Measurements from ENCODE around the gene LHX8. TPM values are rescaled to one million over a fixed set of nuclear protein-coding genes. Genes with fewer than 3 reads are reported as not detected.

LHX8 gene
- total RNA-seq, 1 donor from 2014 or later, result not detected

- H3K27ac ChIP-seq, result no peak overlapping the region
- intact Hi-C loops (cut with DNase I), result no loop called here
- no peaks in the 10 kb centered on the region for H3K36me3 ChIP-seq
- H3K4me3 ChIP-seq, result no peak overlapping the region
- ATAC-seq, result no peak
- DNase-seq, result no peak
- H3K9me3 ChIP-seq, result no peaks in the 10 kb centered on the region
- no peaks in the 10 kb centered on the region for H3K27me3 ChIP-seq (ENCODE audit: low read depth)
- no peaks in the 10 kb centered on the region for H3K4me1 ChIP-seq
- TF ChIP-seq CTCF (IDR thresholded peaks at IDR 0.05), result no peak
Measured at GRCh38 chr1:75159154-75159553, 25.0 kb downstream of the LHX8 start.

- ATAC-seq, result no peak
- H3K4me3 ChIP-seq, result no peak overlapping the region
- H3K27me3 ChIP-seq (ENCODE audit: low read depth), result no peaks in the 10 kb centered on the region
- H3K9me3 ChIP-seq, result no peaks in the 10 kb centered on the region
- H3K36me3 ChIP-seq, result no peaks in the 10 kb centered on the region
- no peaks in the 10 kb centered on the region for H3K4me1 ChIP-seq
- no peak for DNase-seq
- no peak for TF ChIP-seq CTCF (IDR thresholded peaks at IDR 0.05)
- intact Hi-C loops (cut with DNase I), result no loop called here
- no peak overlapping the region for H3K27ac ChIP-seq
Measured at GRCh38 chr1:75165264-75165663, 31.1 kb downstream of the LHX8 start.

GRCh38 chr1:75166821-75167220, 32.6 kb downstream of the LHX8 start:
- ATAC-seq, result no peak
- H3K4me3 ChIP-seq, result no peak overlapping the region
- no peak for TF ChIP-seq CTCF (IDR thresholded peaks at IDR 0.05)
- no peaks in the 10 kb centered on the region for H3K36me3 ChIP-seq
- H3K27ac ChIP-seq, result no peak overlapping the region
- H3K4me1 ChIP-seq, result no peaks in the 10 kb centered on the region
- intact Hi-C loops (cut with DNase I), result no loop called here
- no peak for DNase-seq
- H3K9me3 ChIP-seq, result no peaks in the 10 kb centered on the region
- no peaks in the 10 kb centered on the region for H3K27me3 ChIP-seq (ENCODE audit: low read depth)

- H3K4me1 ChIP-seq, result no peaks in the 10 kb centered on the region
- no peaks in the 10 kb centered on the region for H3K9me3 ChIP-seq
- no peaks in the 10 kb centered on the region for H3K27me3 ChIP-seq (ENCODE audit: low read depth)
- H3K4me3 ChIP-seq, result no peak overlapping the region
- ATAC-seq, result no peak
- DNase-seq, result no peak
- no peak for TF ChIP-seq CTCF (IDR thresholded peaks at IDR 0.05)
- H3K36me3 ChIP-seq, result no peaks in the 10 kb centered on the region
- intact Hi-C loops (cut with DNase I), result no loop called here
- no peak overlapping the region for H3K27ac ChIP-seq
Measured at GRCh38 chr1:75170011-75170410, 35.8 kb downstream of the LHX8 start.

GRCh38 chr1:75170981-75171380, 36.8 kb downstream of the LHX8 start:
- TF ChIP-seq CTCF (IDR thresholded peaks at IDR 0.05), result no peak
- peaks cover 4% of the 10 kb centered on the region for H3K9me3 ChIP-seq
- no peaks in the 10 kb centered on the region for H3K36me3 ChIP-seq
- intact Hi-C loops (cut with DNase I), result no loop called here
- no peak overlapping the region for H3K27ac ChIP-seq
- H3K4me1 ChIP-seq, result no peaks in the 10 kb centered on the region
- DNase-seq (no peak), ATAC-seq (no peak)
- no peaks in the 10 kb centered on the region for H3K27me3 ChIP-seq (ENCODE audit: low read depth)
- H3K4me3 ChIP-seq, result no peak overlapping the region

- DNase-seq (no peak), ATAC-seq (no peak)
- Histone ChIP-seq H3K4me3 (no peak overlapping the region), H3K9me3 (peaks cover 5% of the 10 kb centered on the region), H3K36me3 (no peaks in the 10 kb centered on the region), H3K4me1 (no peaks in the 10 kb centered on the region), H3K27me3 (ENCODE audit: low read depth) (no peaks in the 10 kb centered on the region), H3K27ac (no peak overlapping the region)
- intact Hi-C loops (cut with DNase I), result no loop called here
- no peak for TF ChIP-seq CTCF (IDR thresholded peaks at IDR 0.05)
Measured at GRCh38 chr1:75171876-75172275, 37.7 kb downstream of the LHX8 start.
